K562 (cell line): ENCODE measurements around the gene MVD. TPM values are rescaled to one million over a fixed set of nuclear protein-coding genes. Genes with fewer than 3 reads are reported as not detected.
A peak's percentile ranks its signal among the peaks of the same experiment; 100 is the strongest.

Source experiments
- ARID3A ChIP-seq: IDR thresholded peaks from 2 replicates; pipeline ENCODE4 v1.6.1; 2012; ENCODE audit warnings: low read depth, low read length, improper control_type of control experiment, borderline replicate concordance
- CREBBP ChIP-seq: IDR thresholded peaks from one replicate; pipeline ENCODE4 v1.6.1; 2012; ENCODE audit warnings: low read depth, mild to moderate bottlenecking, control low read depth, inconsistent platforms, low read length
- EGR1 ChIP-seq: fragments of 450-650 bp; conservative IDR thresholded peaks from 2 replicates; pipeline ENCODE4 v1.6.1; 2017; ENCODE audit warnings: mild to moderate bottlenecking
- FIP1L1 ChIP-seq: fragments of 200-400 bp; formaldehyde crosslinking; IDR thresholded peaks from 2 replicates; pipeline ENCODE4 v1.6.1; 2018; ENCODE audit warnings: mild to moderate bottlenecking, low read depth, low read length; ENCODE audit not compliant: poor library complexity, severe bottlenecking
- HCFC1 ChIP-seq: IDR thresholded peaks from 2 replicates; pipeline ENCODE4 v1.6.1; 2012; ENCODE audit warnings: low read depth, low read length, improper control_type of control experiment
- NCOA1 ChIP-seq: fragments of 450-650 bp; IDR thresholded peaks from 2 replicates; pipeline ENCODE4 v1.6.1; 2016; ENCODE audit warnings: low read depth
- NFYB ChIP-seq: IDR thresholded peaks from 2 replicates; pipeline ENCODE4 v1.6.1; 2011; ENCODE audit warnings: mild to moderate bottlenecking, moderate library complexity; ENCODE audit not compliant: insufficient read length; ENCODE audit errors: extremely low read depth
- NR1H2 ChIP-seq: sonication (generic); formaldehyde crosslinking; IDR thresholded peaks from 2 replicates; pipeline ENCODE4 v1.4.0; 2020; ENCODE audit warnings: mild to moderate bottlenecking, missing genetic modification reagents
- RBM22 ChIP-seq: fragments of 200-400 bp; formaldehyde crosslinking; IDR thresholded peaks from 2 replicates; pipeline ENCODE4 v1.6.1; 2018; ENCODE audit warnings: low read length, low read depth; ENCODE audit not compliant: poor library complexity, severe bottlenecking
- RCOR1 ChIP-seq, 2 experiments: IDR thresholded peaks; 2 replicates each; pipeline ENCODE4 v1.6.1; 2012; ENCODE audit warnings: low read depth in 2 of 2, low read length in 2 of 2, borderline replicate concordance in 1 of 2, improper control_type of control experiment in 1 of 2
- SMAD4 ChIP-seq: fragments of 250-450 bp; sonication (Bioruptor Pico); conservative IDR thresholded peaks from 2 replicates; pipeline ENCODE4 v1.8.0; 2021; ENCODE audit warnings: inconsistent platforms, mild to moderate bottlenecking, moderate library complexity
- SMARCA4 ChIP-seq: fragments of 450-650 bp; IDR thresholded peaks from 2 replicates; pipeline ENCODE4 v1.6.1; 2016
- TAF15 ChIP-seq: fragments of 200-400 bp; formaldehyde crosslinking; IDR thresholded peaks from 2 replicates; pipeline ENCODE4 v1.6.1; 2017; ENCODE audit warnings: mild to moderate bottlenecking, low read depth, low read length, moderate library complexity
- TEAD4 ChIP-seq, 2 experiments: sonication (generic) in 1 of 2; formaldehyde crosslinking in 1 of 2; IDR thresholded peaks; 2 replicates each; pipeline versions ENCODE4 v1.6.1 to v1.8.0; 2012 to 2022; ENCODE audit warnings: borderline replicate concordance in 1 of 2, inconsistent platforms in 1 of 2, low read length in 1 of 2, mild to moderate bottlenecking in 1 of 2, missing genetic modification reagents in 1 of 2
- THAP7 ChIP-seq: fragments of 250-450 bp; sonication (Bioruptor Pico); IDR thresholded peaks from 2 replicates; pipeline ENCODE4 v1.5.0; 2021
- UBTF ChIP-seq, 2 experiments: IDR thresholded peaks; 2 replicates each; pipeline ENCODE4 v1.6.1; 2012; ENCODE audit warnings: improper control_type of control experiment in 2 of 2, low read depth in 2 of 2, low read length in 2 of 2, borderline replicate concordance in 1 of 2
- ZC3H4 ChIP-seq: sonication (generic); formaldehyde crosslinking; IDR thresholded peaks from 2 replicates; pipeline ENCODE4 v1.9.0; 2021; ENCODE audit warnings: missing genetic modification reagents, borderline replicate concordance
- ZNF121 ChIP-seq: sonication (generic); formaldehyde crosslinking; conservative IDR thresholded peaks from 2 replicates; pipeline ENCODE4 v1.8.0; 2022; ENCODE audit warnings: missing genetic modification reagents
- ZNF282 ChIP-seq: sonication (generic); formaldehyde crosslinking; IDR thresholded peaks from 2 replicates; pipeline ENCODE4 v1.8.1; 2023; ENCODE audit warnings: missing genetic modification reagents
- ZNF3 ChIP-seq: fragments of 250-450 bp; sonication (Bioruptor Pico); IDR thresholded peaks from 2 replicates; pipeline ENCODE4 v1.5.0; 2021; ENCODE audit warnings: mild to moderate bottlenecking, moderate library complexity
- ZNF584 ChIP-seq: fragments of 200-800 bp; sonication (Bioruptor generic); IDR thresholded peaks from 2 replicates; pipeline ENCODE4 v1.6.1; 2016; ENCODE audit warnings: low read depth, mild to moderate bottlenecking, missing genetic modification characterization, missing compliant biosample characterization
- polyA plus RNA-seq, 8 experiments: library from polyadenylated mRNA; depleted of rRNA in 4 of 8; stranded (reverse) in 5 of 8; unstranded in 3 of 8; fragments of >200 nt; fragmentation: Nextera tagmentation in 2 of 8; fragmentation: Illumina TruSeq in 1 of 8; extraction: Ambion mirVana in 2 of 8; extraction: Trizol in 1 of 8; gene quantifications; 2 replicates each; pipeline versions ENCODE4 v1.2.1 to v1.2.3, GENCODE V29; 2011 to 2014; ENCODE audit warnings: inconsistent platforms in 1 of 8, missing spikeins in 1 of 8
- total RNA-seq, 7 experiments: library from RNA; depleted of rRNA in 6 of 7; stranded (reverse); fragments of >200 nt in 6 of 7; fragmentation: Illumina TruSeq in 2 of 7; extraction: Trizol in 2 of 7; gene quantifications; 2 replicates each; pipeline versions ENCODE4 v1.2.1 to v1.2.3, GENCODE V29; 2011 to 2021; ENCODE audit warnings: low replicate concordance in 1 of 7

The MVD gene
- total and polyA plus RNA-seq, 9 of the 15 experiments (the other 6 are each of a cell fraction or from before 2014, with no cell fraction given) = 12.2 to 141 (median 45.3) TPM

GRCh38 chr16:88634141-88634993 lies 28.5 kb downstream of the MVD start (continued):
- peak; percentile 75 to 79; a peak in 3 of 4 replicates for TF ChIP-seq UBTF (IDR thresholded peaks at IDR 0.05; ENCODE audit: borderline replicate concordance in 1 of 2, low read depth in 2 of 2, low read length in 2 of 2)
- 0 out of 4 replicates have a peak, but pooled peaks of 1 of the 2 experiments have one; percentile 17 for TF ChIP-seq RCOR1 (IDR thresholded peaks at IDR 0.05; ENCODE audit: borderline replicate concordance in 1 of 2, low read depth in 2 of 2, low read length in 2 of 2)
- peak; percentile 99 for TF ChIP-seq EGR1
- peak; percentile 48 for TF ChIP-seq SMAD4 (CRISPR knock-in tag)
- no peak for TF ChIP-seq TAF15
- no peak for TF ChIP-seq NFYB
- TF ChIP-seq NCOA1 = no peak
- peak; percentile 44; the same call in 1 of the 2 replicates for TF ChIP-seq NR1H2
- no peak for TF ChIP-seq RBM22
- no peak for TF ChIP-seq THAP7 (CRISPR knock-in tag)
- TF ChIP-seq ZC3H4 = no peak
- TF ChIP-seq SMARCA4 = no peak
- TF ChIP-seq CREBBP = no peak
- no peak for TF ChIP-seq ZNF121 (CRISPR knock-in tag)
- no peak for TF ChIP-seq HCFC1
- no peak for TF ChIP-seq TEAD4 (IDR thresholded peaks at IDR 0.05; ENCODE audit: low read length)
- peak; percentile 46; the same call in 1 of the 2 replicates for TF ChIP-seq TEAD4 (CRISPR knock-in tag; IDR thresholded peaks at IDR 0.05; ENCODE audit: borderline replicate concordance)
- TF ChIP-seq ZNF584 (CRISPR knock-in tag) = no peak
- TF ChIP-seq ARID3A = no peak
- TF ChIP-seq ZNF282 = no peak
- peak; percentile 90 for TF ChIP-seq FIP1L1
- TF ChIP-seq ZNF3 (CRISPR knock-in tag) = no peak
